SK-N-SH (cell line): ENCODE data around the gene RASGRF2. TPM values are rescaled to one million over a fixed set of nuclear protein-coding genes. Genes with fewer than 3 reads are reported as not detected.

ENCODE experiments used
- CTCF ChIA-PET: fragments of 300-600, 350-600 bp; formaldehyde crosslinking; extraction: SDS; loops from one replicate; lab custom pipeline; 2021; lab: Yijun Ruan, JAX
- POLR2A ChIA-PET: fragments of 350-600 bp; sonication (Branson Sonifier 250); formaldehyde crosslinking; extraction: SDS; loops from one replicate; lab custom pipeline; 2020; ENCODE audit warnings: antibody characterized with exemption, inconsistent platforms; lab: Yijun Ruan, JAX
- DNase-seq: peaks from one replicate; pipeline ENCODE4 v3.0.0; 2012
- H2AFZ ChIP-seq: fragments of 200-600 bp; sonication (generic); 2 replicates; pipeline ENCODE4 v1.8.1; 2016; ENCODE audit warnings: antibody characterized with exemption, mild to moderate bottlenecking, low read depth
- H3F3A ChIP-seq: fragments of 200-600 bp; sonication (generic); replicated peaks from 2 replicates; pipeline ENCODE3; 2016; ENCODE audit warnings: antibody characterized with exemption, mild to moderate bottlenecking; ENCODE audit not compliant: insufficient read depth
- H3K27ac ChIP-seq, 2 experiments: fragments of 200-500 bp in 1 of 2; fragments of 200-600 bp in 1 of 2; sonication (Bioruptor generic) in 1 of 2; sonication (generic), shearing (Covaris generic) in 1 of 2; 2 replicates each; pipeline versions ENCODE4 v1.5.1 to v1.6.1; 2014 to 2016; ENCODE audit warnings: low read depth in 2 of 2, inconsistent platforms in 1 of 2, low read length in 1 of 2, mild to moderate bottlenecking in 1 of 2, mixed read lengths in 1 of 2
- H3K27me3 ChIP-seq: fragments of 200-600 bp; sonication (generic), shearing (Covaris generic); 2 replicates; pipeline ENCODE4 v1.6.1; 2016; ENCODE audit warnings: mixed run types; ENCODE audit not compliant: insufficient read depth
- H3K36me3 ChIP-seq, 2 experiments: fragments of 200-500 bp in 1 of 2; fragments of 200-600 bp in 1 of 2; sonication (Bioruptor generic) in 1 of 2; sonication (generic) in 1 of 2; replicated peaks in 1 of 2; 2 replicates each; pipeline versions ENCODE3 to v1.5.1; 2014 to 2016; ENCODE audit warnings: low read length in 1 of 2, mild to moderate bottlenecking in 1 of 2; ENCODE audit not compliant: insufficient read depth in 2 of 2, control insufficient read depth in 1 of 2
- H3K4me1 ChIP-seq, 2 experiments: fragments of 200-500 bp in 1 of 2; fragments of 200-600 bp in 1 of 2; sonication (Bioruptor generic) in 1 of 2; sonication (generic), shearing (Covaris generic) in 1 of 2; 2 replicates each; pipeline versions ENCODE4 v1.5.1 to v1.6.1; 2014 to 2016; ENCODE audit warnings: low read depth in 1 of 2, low read length in 1 of 2, mixed run types in 1 of 2; ENCODE audit not compliant: insufficient read depth in 2 of 2, control insufficient read depth in 1 of 2
- H3K4me2 ChIP-seq: fragments of 200-600 bp; sonication (generic), shearing (Covaris generic); 2 replicates; pipeline ENCODE4 v1.6.1; 2017; ENCODE audit warnings: mixed run types
- H3K4me3 ChIP-seq, 2 experiments: fragments of 200-500 bp in 1 of 2; fragments of 200-600 bp in 1 of 2; sonication (Bioruptor generic) in 1 of 2; sonication (generic), shearing (Covaris generic) in 1 of 2; 2 replicates each; pipeline versions ENCODE4 v1.5.1 to v1.8.1; 2014 to 2016; ENCODE audit warnings: low read depth in 2 of 2, inconsistent platforms in 1 of 2, low read length in 1 of 2, mild to moderate bottlenecking in 1 of 2, mixed read lengths in 1 of 2, moderate library complexity in 1 of 2
- H3K79me2 ChIP-seq: fragments of 200-600 bp; sonication (generic); 2 replicates; pipeline ENCODE4 v1.8.1; 2017; ENCODE audit warnings: mild to moderate bottlenecking; ENCODE audit not compliant: insufficient read depth
- H3K9ac ChIP-seq: fragments of 200-600 bp; sonication (generic); 2 replicates; pipeline ENCODE4 v1.6.1; 2017; ENCODE audit warnings: mixed run types
- H3K9me2 ChIP-seq: fragments of 200-600 bp; sonication (generic); 2 replicates; pipeline ENCODE4 v1.6.1; 2017; ENCODE audit warnings: mixed run types
- H3K9me3 ChIP-seq: fragments of 200-600 bp; sonication (generic); 2 replicates; pipeline ENCODE4 v1.6.1; 2017; ENCODE audit warnings: mixed run types, mild to moderate bottlenecking, moderate library complexity
- H4K20me1 ChIP-seq: fragments of 200-600 bp; sonication (generic); 2 replicates; pipeline ENCODE4 v1.6.1; 2017; ENCODE audit warnings: mild to moderate bottlenecking, mixed run types; ENCODE audit not compliant: insufficient read depth
- ELF1 ChIP-seq: IDR thresholded peaks from 2 replicates; pipeline ENCODE4 v1.4.0; 2012
- EP300 ChIP-seq, 2 experiments: IDR thresholded peaks; 2 replicates each; pipeline versions ENCODE4 v1.4.0 to v1.6.1; 2012; ENCODE audit warnings: borderline replicate concordance in 1 of 2, low read depth in 1 of 2, low read length in 1 of 2
- FOSL2 ChIP-seq: IDR thresholded peaks from 2 replicates; pipeline ENCODE4 v1.4.0; 2012; ENCODE audit warnings: low read depth, mild to moderate bottlenecking, moderate library complexity, borderline replicate concordance
- FOXM1 ChIP-seq: IDR thresholded peaks from 2 replicates; pipeline ENCODE4 v1.4.0; 2012; ENCODE audit warnings: low read depth, mild to moderate bottlenecking
- GATA2 ChIP-seq: sonication (generic); formaldehyde crosslinking; IDR thresholded peaks from 2 replicates; pipeline ENCODE4 v1.5.0; 2020; ENCODE audit warnings: mild to moderate bottlenecking, missing genetic modification reagents
- IRF3 ChIP-seq: fragments of 150-350 bp; IDR thresholded peaks from 2 replicates; pipeline ENCODE4 v1.6.1; 2016; ENCODE audit warnings: mild to moderate bottlenecking, low read depth, low read length
- JUND ChIP-seq: IDR thresholded peaks from 2 replicates; pipeline ENCODE4 v1.4.0; 2012
- MEF2A ChIP-seq: IDR thresholded peaks from 2 replicates; pipeline ENCODE4 v1.4.0; 2012; ENCODE audit warnings: low read depth, borderline replicate concordance
- NRF1 ChIP-seq: IDR thresholded peaks from 2 replicates; pipeline ENCODE4 v1.6.1; 2012; ENCODE audit warnings: low read depth, mild to moderate bottlenecking, low read length
- RFX5 ChIP-seq: IDR thresholded peaks from 2 replicates; pipeline ENCODE4 v1.6.1; 2012; ENCODE audit warnings: mild to moderate bottlenecking, improper control_type of control experiment, low read length
- RXRA ChIP-seq: IDR thresholded peaks from 2 replicates; pipeline ENCODE4 v1.4.0; 2012; ENCODE audit warnings: low read depth, mild to moderate bottlenecking, borderline replicate concordance
- SIN3A ChIP-seq: IDR thresholded peaks from 2 replicates; pipeline ENCODE4 v1.6.1; 2012; ENCODE audit warnings: low read depth, mild to moderate bottlenecking, low read length, moderate library complexity, borderline replicate concordance
- TAF1 ChIP-seq: IDR thresholded peaks from 2 replicates; pipeline ENCODE4 v1.6.1; 2012; ENCODE audit warnings: low read depth, mild to moderate bottlenecking, low read length, moderate library complexity, borderline replicate concordance
- USF2 ChIP-seq: fragments of 150-350 bp; IDR thresholded peaks from 2 replicates; pipeline ENCODE4 v1.6.1; 2017; ENCODE audit warnings: antibody characterized with exemption, low read length, low read depth, borderline replicate concordance
- WGBS: methylation state at CpG from one replicate; pipeline ENCODE4 v1.1.6; 2017; ENCODE audit warnings: low lambda C conversion rate; 5-methylcytosine and 5-hydroxymethylcytosine counted together
- polyA plus RNA-seq, 3 experiments: library from polyadenylated mRNA; depleted of rRNA; stranded (reverse); fragments of >200 nt; gene quantifications; 2 replicates each; pipeline ENCODE4 v1.2.3, GENCODE V29; 2012

RASGRF2 gene
- polyA plus RNA-seq, 1 of the 3 experiments (the other 2 are of a cell fraction): under 0.01 TPM

GRCh38 chr5:81195335-81195929, 235.3 kb downstream of the RASGRF2 start:
- Histone ChIP-seq H3K4me2 (peak overlapping the region; percentile 56), H3K27me3 (no peaks in the 10 kb centered on the region), H3K4me1 (peaks cover 0 to 4% of the 10 kb centered on the region in 2 experiments; a peak in 1 of 4 replicates), H3F3A (no peaks in the 10 kb centered on the region), H3K9ac (no peak overlapping the region), H3K79me2 (no peaks in the 10 kb centered on the region), H3K27ac (no peak overlapping the region), H4K20me1 (no peaks in the 10 kb centered on the region), H3K9me2 (no peaks in the 10 kb centered on the region), H3K9me3 (no peaks in the 10 kb centered on the region), H3K36me3 (no peaks in the 10 kb centered on the region), H2AFZ (peak overlapping the region; percentile 86), H3K4me3 (peak overlapping the region in 1 of 2 experiments; percentile 35; a peak in 1 of 4 replicates)
- ChIA-PET CTCF (interaction anchor here (0.6 to 3.6 kb wide), 38 partner anchors 9 to 849 kb away, joined by 3 to 58 read pairs (median 4); partner anchors contain the start of gene ZCCHC9), POLR2A (no interaction called here)
- TF ChIP-seq GATA2 (CRISPR knock-in tag) (peak; percentile 36), FOXM1 (no peak)
- WGBS: 48% methylated on average over 5 of the region's 5 CpGs
- DNase-seq: peak; percentile 64

GRCh38 chr5:81202655-81203054, 242.5 kb downstream of the RASGRF2 start:
- no peak overlapping the region for H3K27ac ChIP-seq
- no peak overlapping the region for H3K4me2 ChIP-seq
- DNase-seq: no peak
- no peaks in the 10 kb centered on the region for H3F3A ChIP-seq
- no peaks in the 10 kb centered on the region for H3K9me3 ChIP-seq
- ChIA-PET CTCF (interaction anchor here (1.5 kb wide), 1 partner anchor 515 kb away, joined by 5 read pairs; no protein-coding TSS in a partner anchor), POLR2A (interaction anchor here (0.7 kb wide), 1 partner anchor 113 kb away, joined by 3 read pairs; no protein-coding TSS in a partner anchor)
- no peaks in the 10 kb centered on the region for H3K79me2 ChIP-seq
- no peak overlapping the region for H3K9ac ChIP-seq
- H4K20me1 ChIP-seq: no peaks in the 10 kb centered on the region
- H2AFZ ChIP-seq: no peak overlapping the region
- H3K27me3 ChIP-seq: no peaks in the 10 kb centered on the region
- no peaks in the 10 kb centered on the region for H3K9me2 ChIP-seq
- no peaks in the 10 kb centered on the region for H3K4me1 ChIP-seq
- 69% methylated on average over 2 of the region's 2 CpGs for WGBS
- H3K36me3 ChIP-seq: no peaks in the 10 kb centered on the region
- H3K4me3 ChIP-seq: no peak overlapping the region
- TF ChIP-seq IRF3 (no peak), ELF1 (no peak), GATA2 (CRISPR knock-in tag) (no peak), RFX5 (no peak), USF2 (no peak), SIN3A (no peak), FOXM1 (no peak), JUND (no peak), FOSL2 (no peak), TAF1 (no peak), MEF2A (no peak), NRF1 (no peak), EP300 (IDR thresholded peaks at IDR 0.05; ENCODE audit: borderline replicate concordance in 1 of 2, low read depth in 1 of 2, low read length in 1 of 2) (no peak), RXRA (no peak)
- TF ChIP-seq, all 33 proteins: peak for 0
